Measurements from ENCODE around the gene RAPGEF2.

Gene RAPGEF2

GRCh38 chr4:159293811-159294515, 191.1 kb downstream of the RAPGEF2 start:
- H2BK12ac ChIP-seq (ENCODE audit: low read length in 2 of 2): no peak overlapping the region
- H3K9ac ChIP-seq (ENCODE audit: low read length): no peak overlapping the region
- peaks cover 10% of the 10 kb centered on the region for H3K79me1 ChIP-seq (replicated peaks; ENCODE audit: low read length, poor library complexity, severe bottlenecking)
- H3K27me3 ChIP-seq (ENCODE audit: control insufficient read depth in 1 of 2, insufficient read depth in 1 of 2, low read length in 2 of 2): no peaks in the 10 kb centered on the region
- H2BK15ac ChIP-seq (ENCODE audit: low read depth, poor library complexity, severe bottlenecking): no peak overlapping the region
- no peak overlapping the region for H3K18ac ChIP-seq (ENCODE audit: low read depth in 1 of 2, low read length in 2 of 2)
- no peak overlapping the region for H3K27ac ChIP-seq (ENCODE audit: low read length, poor library complexity, severe bottlenecking)
- no peak overlapping the region for H2AK5ac ChIP-seq (ENCODE audit: low read length, severe bottlenecking)
- H3K9me3 ChIP-seq (ENCODE audit: control insufficient read depth, low read length): no peaks in the 10 kb centered on the region
- no peak overlapping the region for H3K4me3 ChIP-seq (ENCODE audit: insufficient read depth in 1 of 2, low read depth in 1 of 2, low read length in 2 of 2)
- no peak overlapping the region for H4K8ac ChIP-seq (ENCODE audit: low read length)
- H2BK5ac ChIP-seq (ENCODE audit: low read depth, low read length, poor library complexity, severe bottlenecking): no peak overlapping the region
- no peak overlapping the region for H3K23ac ChIP-seq (ENCODE audit: low read length in 2 of 2)
- H3K36me3 ChIP-seq (ENCODE audit: control insufficient read depth in 1 of 2, insufficient read depth in 2 of 2, low read depth in 1 of 2, low read length in 2 of 2): no peaks in the 10 kb centered on the region
- no peak overlapping the region for H2AFZ ChIP-seq (ENCODE audit: low read depth, low read length)
- H3K4me1 ChIP-seq (ENCODE audit: control insufficient read depth, insufficient read depth, low read depth, low read length): no peaks in the 10 kb centered on the region
- DNase-seq: no peak
- H3K14ac ChIP-seq (ENCODE audit: low read length in 2 of 2): no peak overlapping the region
- no peak overlapping the region for H2BK120ac ChIP-seq (ENCODE audit: low read depth, low read length)
- over 99% methylated on average over 9 of the region's 9 CpGs for WGBS
- no peak overlapping the region for H4K91ac ChIP-seq (ENCODE audit: low read length)
- H3K4me2 ChIP-seq (ENCODE audit: low read length, poor library complexity, severe bottlenecking): no peak overlapping the region
- no peak overlapping the region for H3K4ac ChIP-seq (ENCODE audit: low read depth in 1 of 2, low read length in 2 of 2)

DNA sequence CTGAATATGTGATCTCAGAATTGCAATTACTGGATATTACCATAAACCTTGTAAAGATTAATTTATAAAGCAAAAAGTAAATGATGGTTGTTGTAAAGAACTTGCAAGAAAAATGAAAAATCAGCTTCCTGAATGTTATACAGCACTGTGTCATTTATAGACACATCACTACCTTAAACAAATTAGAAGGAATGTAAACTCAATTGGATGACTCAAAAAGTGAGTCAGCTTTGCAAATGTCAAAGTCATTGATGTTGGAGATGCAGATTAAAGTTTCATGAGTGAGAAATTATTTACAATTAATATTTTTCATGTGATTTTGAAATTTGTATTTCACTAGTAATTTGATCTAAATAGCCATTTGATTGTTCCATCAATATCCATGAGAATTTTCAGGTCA, 193.2 kb downstream of the RAPGEF2 start:
- H3K4me3 ChIP-seq (ENCODE audit: insufficient read depth in 1 of 2, low read depth in 1 of 2, low read length in 2 of 2): no peak overlapping the region
- DNase-seq: peak; percentile 74
- H2BK15ac ChIP-seq (ENCODE audit: low read depth, poor library complexity, severe bottlenecking): no peak overlapping the region
- no peaks in the 10 kb centered on the region for H3K36me3 ChIP-seq (ENCODE audit: control insufficient read depth in 1 of 2, insufficient read depth in 2 of 2, low read depth in 1 of 2, low read length in 2 of 2)
- H3K79me1 ChIP-seq (replicated peaks; ENCODE audit: low read length, poor library complexity, severe bottlenecking): peaks cover 8% of the 10 kb centered on the region
- H3K9me3 ChIP-seq (ENCODE audit: control insufficient read depth, low read length): no peaks in the 10 kb centered on the region
- H2BK12ac ChIP-seq (ENCODE audit: low read length in 2 of 2): no peak overlapping the region
- H3K4ac ChIP-seq (ENCODE audit: low read depth in 1 of 2, low read length in 2 of 2): no peak overlapping the region
- H4K8ac ChIP-seq (ENCODE audit: low read length): no peak overlapping the region
- no peak overlapping the region for H3K27ac ChIP-seq (ENCODE audit: low read length, poor library complexity, severe bottlenecking)
- no peak overlapping the region for H2BK120ac ChIP-seq (ENCODE audit: low read depth, low read length)
- H2AFZ ChIP-seq (ENCODE audit: low read depth, low read length): no peak overlapping the region
- H4K91ac ChIP-seq (ENCODE audit: low read length): no peak overlapping the region
- no peaks in the 10 kb centered on the region for H3K4me1 ChIP-seq (ENCODE audit: control insufficient read depth, insufficient read depth, low read depth, low read length)
- no peak overlapping the region for H3K14ac ChIP-seq (ENCODE audit: low read length in 2 of 2)
- no peak overlapping the region for H3K9ac ChIP-seq (ENCODE audit: low read length)
- no peak overlapping the region for H2AK5ac ChIP-seq (ENCODE audit: low read length, severe bottlenecking)
- H3K4me2 ChIP-seq (ENCODE audit: low read length, poor library complexity, severe bottlenecking): no peak overlapping the region
- H3K27me3 ChIP-seq (ENCODE audit: control insufficient read depth in 1 of 2, insufficient read depth in 1 of 2, low read length in 2 of 2): no peaks in the 10 kb centered on the region
- no peak overlapping the region for H3K23ac ChIP-seq (ENCODE audit: low read length in 2 of 2)
- no peak overlapping the region for H3K18ac ChIP-seq (ENCODE audit: low read depth in 1 of 2, low read length in 2 of 2)
- H2BK5ac ChIP-seq (ENCODE audit: low read depth, low read length, poor library complexity, severe bottlenecking): no peak overlapping the region

- peak; percentile 33 for DNase-seq
- H3K4me3 ChIP-seq (ENCODE audit: insufficient read depth in 1 of 2, low read depth in 1 of 2, low read length in 2 of 2): no peak overlapping the region
- no peak overlapping the region for H4K91ac ChIP-seq (ENCODE audit: low read length)
- no peak overlapping the region for H2AFZ ChIP-seq (ENCODE audit: low read depth, low read length)
- H3K14ac ChIP-seq (ENCODE audit: low read length in 2 of 2): no peak overlapping the region
- H3K4me2 ChIP-seq (ENCODE audit: low read length, poor library complexity, severe bottlenecking): no peak overlapping the region
- no peak overlapping the region for H3K4ac ChIP-seq (ENCODE audit: low read depth in 1 of 2, low read length in 2 of 2)
- H2AK5ac ChIP-seq (ENCODE audit: low read length, severe bottlenecking): no peak overlapping the region
- no peak overlapping the region for H3K9ac ChIP-seq (ENCODE audit: low read length)
- 29% methylated on average over 1 of the region's 4 CpGs for WGBS
- no peaks in the 10 kb centered on the region for H3K36me3 ChIP-seq (ENCODE audit: control insufficient read depth in 1 of 2, insufficient read depth in 2 of 2, low read depth in 1 of 2, low read length in 2 of 2)
- no peak overlapping the region for H3K23ac ChIP-seq (ENCODE audit: low read length in 2 of 2)
- no peaks in the 10 kb centered on the region for H3K27me3 ChIP-seq (ENCODE audit: control insufficient read depth in 1 of 2, insufficient read depth in 1 of 2, low read length in 2 of 2)
- no peaks in the 10 kb centered on the region for H3K4me1 ChIP-seq (ENCODE audit: control insufficient read depth, insufficient read depth, low read depth, low read length)
- no peak overlapping the region for H3K18ac ChIP-seq (ENCODE audit: low read depth in 1 of 2, low read length in 2 of 2)
- H4K8ac ChIP-seq (ENCODE audit: low read length): no peak overlapping the region
- H2BK120ac ChIP-seq (ENCODE audit: low read depth, low read length): no peak overlapping the region
- no peak overlapping the region for H2BK15ac ChIP-seq (ENCODE audit: low read depth, poor library complexity, severe bottlenecking)
- H3K9me3 ChIP-seq (ENCODE audit: control insufficient read depth, low read length): no peaks in the 10 kb centered on the region
- peaks cover 9% of the 10 kb centered on the region for H3K79me1 ChIP-seq (replicated peaks; ENCODE audit: low read length, poor library complexity, severe bottlenecking)
- no peak overlapping the region for H2BK12ac ChIP-seq (ENCODE audit: low read length in 2 of 2)
- H3K27ac ChIP-seq (ENCODE audit: low read length, poor library complexity, severe bottlenecking): no peak overlapping the region
- no peak overlapping the region for H2BK5ac ChIP-seq (ENCODE audit: low read depth, low read length, poor library complexity, severe bottlenecking)
Observed at GRCh38 chr4:159297091-159297490, 194.2 kb downstream of the RAPGEF2 start.

- H3K36me3 ChIP-seq (ENCODE audit: control insufficient read depth in 1 of 2, insufficient read depth in 2 of 2, low read depth in 1 of 2, low read length in 2 of 2): no peaks in the 10 kb centered on the region
- no peak overlapping the region for H2BK5ac ChIP-seq (ENCODE audit: low read depth, low read length, poor library complexity, severe bottlenecking)
- H3K27me3 ChIP-seq (ENCODE audit: control insufficient read depth in 1 of 2, insufficient read depth in 1 of 2, low read length in 2 of 2): no peaks in the 10 kb centered on the region
- H3K4ac ChIP-seq (ENCODE audit: low read depth in 1 of 2, low read length in 2 of 2): no peak overlapping the region
- peak; percentile 62 for DNase-seq
- H4K8ac ChIP-seq (ENCODE audit: low read length): no peak overlapping the region
- H3K9ac ChIP-seq (ENCODE audit: low read length): peak overlapping the region; percentile 70
- H4K91ac ChIP-seq (ENCODE audit: low read length): no peak overlapping the region
- no peaks in the 10 kb centered on the region for H3K9me3 ChIP-seq (ENCODE audit: control insufficient read depth, low read length)
- 39% methylated on average over 4 of the region's 4 CpGs for WGBS
- H2BK15ac ChIP-seq (ENCODE audit: low read depth, poor library complexity, severe bottlenecking): no peak overlapping the region
- peaks cover 8% of the 10 kb centered on the region for H3K79me1 ChIP-seq (replicated peaks; ENCODE audit: low read length, poor library complexity, severe bottlenecking)
- no peak overlapping the region for H2BK120ac ChIP-seq (ENCODE audit: low read depth, low read length)
- H3K4me2 ChIP-seq (ENCODE audit: low read length, poor library complexity, severe bottlenecking): no peak overlapping the region
- H2AK5ac ChIP-seq (ENCODE audit: low read length, severe bottlenecking): no peak overlapping the region
- H2AFZ ChIP-seq (ENCODE audit: low read depth, low read length): no peak overlapping the region
- no peaks in the 10 kb centered on the region for H3K4me1 ChIP-seq (ENCODE audit: control insufficient read depth, insufficient read depth, low read depth, low read length)
- no peak overlapping the region for H3K18ac ChIP-seq (ENCODE audit: low read depth in 1 of 2, low read length in 2 of 2)
- H3K23ac ChIP-seq (ENCODE audit: low read length in 2 of 2): no peak overlapping the region
- H3K14ac ChIP-seq (ENCODE audit: low read length in 2 of 2): no peak overlapping the region
- H2BK12ac ChIP-seq (ENCODE audit: low read length in 2 of 2): no peak overlapping the region
- no peak overlapping the region for H3K27ac ChIP-seq (ENCODE audit: low read length, poor library complexity, severe bottlenecking)
- peak overlapping the region in 1 of 2 experiments; percentile 42 for H3K4me3 ChIP-seq (ENCODE audit: insufficient read depth in 1 of 2, low read depth in 1 of 2, low read length in 2 of 2)
Observed at GRCh38 chr4:159298502-159298901, 195.6 kb downstream of the RAPGEF2 start.

Measured in mesenchymal stem cell (in vitro differentiated cells and primary cell).